HepG2 (cell line): ENCODE data around the gene FOXA3. TPM values are rescaled to one million over a fixed set of nuclear protein-coding genes. Genes with fewer than 3 reads are reported as not detected.

Experiments
- BRCA1 ChIP-seq: sonication (generic); formaldehyde crosslinking; IDR thresholded peaks from 2 replicates; pipeline ENCODE4 v1.4.0; 2020; ENCODE audit warnings: missing genetic modification reagents
- FOXJ3 ChIP-seq: sonication (generic); formaldehyde crosslinking; IDR thresholded peaks from 2 replicates; pipeline ENCODE4 v1.4.0; 2020; ENCODE audit warnings: missing genetic modification reagents, mild to moderate bottlenecking, borderline replicate concordance
- GABPA ChIP-seq, 2 experiments: IDR thresholded peaks; 2 replicates each; pipeline ENCODE4 v1.6.1; 2011 to 2016; ENCODE audit warnings: low read depth in 2 of 2, low read length in 1 of 2, missing biosample characterization in 1 of 2, missing genetic modification characterization in 1 of 2
- IRX3 ChIP-seq: sonication (generic); formaldehyde crosslinking; IDR thresholded peaks from 2 replicates; pipeline ENCODE4 v1.8.1; 2023; ENCODE audit warnings: mild to moderate bottlenecking, low read depth, missing genetic modification reagents, borderline replicate concordance
- NAIF1 ChIP-seq: sonication (generic); formaldehyde crosslinking; IDR thresholded peaks from 2 replicates; pipeline ENCODE4 v1.5.0; 2020; ENCODE audit warnings: mild to moderate bottlenecking, missing genetic modification reagents, borderline replicate concordance
- NR3C1 ChIP-seq: sonication (generic); formaldehyde crosslinking; IDR thresholded peaks from 2 replicates; pipeline ENCODE4 v1.4.0; 2020; ENCODE audit warnings: missing genetic modification reagents
- SSRP1 ChIP-seq: IDR thresholded peaks from 2 replicates; pipeline ENCODE4 v1.6.1; 2016; ENCODE audit warnings: control low read depth
- STAT5B ChIP-seq: sonication (generic); formaldehyde crosslinking; IDR thresholded peaks from 2 replicates; pipeline ENCODE4 v1.4.0; 2020; ENCODE audit warnings: missing genetic modification reagents
- U2AF1 ChIP-seq: fragments of 200-400 bp; formaldehyde crosslinking; optimal IDR thresholded peaks from 2 replicates; pipeline ENCODE3; 2017; ENCODE audit warnings: mild to moderate bottlenecking, low read depth, low read length
- ZBTB38 ChIP-seq: sonication (generic); formaldehyde crosslinking; IDR thresholded peaks from 2 replicates; pipeline ENCODE4 v1.5.1; 2020; ENCODE audit warnings: mild to moderate bottlenecking, missing genetic modification reagents
- ZFP36L2 ChIP-seq: sonication (generic); formaldehyde crosslinking; IDR thresholded peaks from 2 replicates; pipeline ENCODE4 v1.4.0; 2020; ENCODE audit warnings: missing genetic modification reagents
- ZNF160 ChIP-seq: sonication (generic); formaldehyde crosslinking; IDR thresholded peaks from 2 replicates; pipeline ENCODE4 v1.8.0; 2022; ENCODE audit warnings: mild to moderate bottlenecking, inconsistent platforms, missing genetic modification reagents
- ZNF260 ChIP-seq: sonication (generic); formaldehyde crosslinking; IDR thresholded peaks from 2 replicates; pipeline ENCODE4 v1.4.0; 2020; ENCODE audit warnings: missing genetic modification reagents, low read depth, mild to moderate bottlenecking, borderline replicate concordance
- ZNF766 ChIP-seq: sonication (generic); formaldehyde crosslinking; IDR thresholded peaks from 2 replicates; pipeline ENCODE4 v1.5.0; 2020; ENCODE audit warnings: missing genetic modification reagents, borderline replicate concordance
- ZNF777 ChIP-seq: sonication (generic); formaldehyde crosslinking; IDR thresholded peaks from 2 replicates; pipeline ENCODE4 v1.4.0; 2020; ENCODE audit warnings: missing genetic modification reagents
- polyA plus RNA-seq, 8 experiments: library from polyadenylated mRNA; depleted of rRNA in 3 of 8; stranded (reverse) in 7 of 8; unstranded in 1 of 8; fragments of >200 nt; fragmentation: Illumina TruSeq in 4 of 8; extraction: Trizol in 4 of 8; gene quantifications; 2 replicates each; pipeline versions ENCODE4 v1.2.1 to v1.2.3, GENCODE V29; 2011 to 2016; ENCODE audit warnings: low read depth in 4 of 8, missing spikeins in 1 of 8, mixed read lengths in 1 of 8; ENCODE audit not compliant: insufficient read depth in 1 of 8
- total RNA-seq, 5 experiments: library from RNA; depleted of rRNA; stranded (reverse); fragments of >200 nt; fragmentation: Illumina TruSeq; extraction: Trizol; gene quantifications; 2 replicates each; pipeline ENCODE4 v1.2.3, GENCODE V29; 2016; ENCODE audit warnings: low read depth in 1 of 5
- TF ChIP-seq, protein P1 (sequence below): IDR thresholded peaks from 2 replicates; pipeline ENCODE4 v1.6.1; 2016; ENCODE audit warnings: control low read depth
- TF ChIP-seq, protein P2 (sequence below): sonication (generic); formaldehyde crosslinking; IDR thresholded peaks from 2 replicates; pipeline ENCODE4 v1.8.0; 2022; ENCODE audit warnings: mild to moderate bottlenecking, missing genetic modification reagents, borderline replicate concordance
- TF ChIP-seq, protein P3 (sequence below), 2 experiments: fragments of 450-650 bp in 1 of 2; sonication (generic) in 1 of 2; formaldehyde crosslinking; IDR thresholded peaks; 2 replicates each; pipeline versions ENCODE4 v1.5.0 to v1.8.0; 2020 to 2022; ENCODE audit warnings: mild to moderate bottlenecking in 1 of 2, missing genetic modification reagents in 1 of 2
- TF ChIP-seq, protein P4 (sequence below): sonication (generic); formaldehyde crosslinking; IDR thresholded peaks from 2 replicates; pipeline ENCODE4 v1.8.0; 2022; ENCODE audit warnings: low read depth, missing genetic modification reagents

The FOXA3 gene
- total and polyA plus RNA-seq, 2 of the 13 experiments (the other 11 are each of a cell fraction or from before 2014, with no cell fraction given) = 29.8 to 47.6 TPM

DNA sequence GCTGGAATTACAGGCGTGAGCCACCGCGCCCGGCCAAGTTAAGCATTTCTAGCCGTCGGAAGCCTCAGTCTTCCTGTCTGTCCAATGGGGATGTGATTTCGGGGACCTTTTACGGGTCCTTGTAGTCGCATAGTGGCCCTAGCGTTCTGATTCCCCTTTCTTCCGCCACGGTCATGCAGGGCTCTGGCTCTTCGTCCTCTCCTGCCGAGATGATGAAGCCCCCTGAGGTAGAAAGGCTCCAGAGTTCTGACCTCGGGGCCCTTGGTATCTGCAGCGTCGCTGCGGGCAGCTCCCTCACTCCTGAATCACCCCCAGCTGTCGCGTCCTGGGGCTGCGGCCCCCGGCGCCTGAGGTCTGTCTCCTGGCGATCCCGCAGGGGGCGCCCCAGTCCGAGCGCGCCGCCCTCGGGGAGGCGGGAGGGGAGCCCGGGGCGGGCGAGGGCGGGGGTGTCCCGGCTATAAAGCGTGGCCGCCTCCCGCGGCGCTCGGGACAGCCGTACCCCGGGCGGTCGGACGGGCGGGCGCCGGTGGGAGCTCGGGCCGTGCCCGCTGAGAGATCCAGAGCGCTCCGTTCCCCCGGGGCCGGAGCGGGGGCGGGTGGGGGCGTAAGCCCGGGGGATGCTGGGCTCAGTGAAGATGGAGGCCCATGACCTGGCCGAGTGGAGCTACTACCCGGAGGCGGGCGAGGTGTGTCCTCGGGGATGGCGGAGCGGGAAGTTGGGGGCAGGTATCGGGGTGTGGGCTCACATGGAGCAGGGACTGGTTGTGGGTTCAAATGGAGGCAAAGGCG, at the start of gene FOXA3 (continued):
- TF ChIP-seq ZNF160 (no peak; the same call in 1 of the 2 replicates), STAT5B (CRISPR knock-in tag) (no peak), SSRP1 (CRISPR knock-in tag) (no peak), IRX3 (CRISPR knock-in tag) (no peak), GABPA (IDR thresholded peaks at IDR 0.05; ENCODE audit: low read depth, low read length) (no peak), GABPA (CRISPR knock-in tag; IDR thresholded peaks at IDR 0.05; ENCODE audit: low read depth) (peak; percentile 48; the same call in 1 of the 2 replicates), FOXJ3 (no peak), ZBTB38 (CRISPR knock-in tag) (0 out of 2 replicates have a peak, but pooled peaks have one; percentile 49), BRCA1 (no peak), ZNF766 (CRISPR knock-in tag) (no peak), ZNF777 (peak; percentile 90), NAIF1 (CRISPR knock-in tag) (no peak), U2AF1 (no peak), ZNF260 (CRISPR knock-in tag) (no peak), NR3C1 (CRISPR knock-in tag) (no peak), ZFP36L2 (CRISPR knock-in tag) (no peak)
- TF ChIP-seq, protein P1, sequence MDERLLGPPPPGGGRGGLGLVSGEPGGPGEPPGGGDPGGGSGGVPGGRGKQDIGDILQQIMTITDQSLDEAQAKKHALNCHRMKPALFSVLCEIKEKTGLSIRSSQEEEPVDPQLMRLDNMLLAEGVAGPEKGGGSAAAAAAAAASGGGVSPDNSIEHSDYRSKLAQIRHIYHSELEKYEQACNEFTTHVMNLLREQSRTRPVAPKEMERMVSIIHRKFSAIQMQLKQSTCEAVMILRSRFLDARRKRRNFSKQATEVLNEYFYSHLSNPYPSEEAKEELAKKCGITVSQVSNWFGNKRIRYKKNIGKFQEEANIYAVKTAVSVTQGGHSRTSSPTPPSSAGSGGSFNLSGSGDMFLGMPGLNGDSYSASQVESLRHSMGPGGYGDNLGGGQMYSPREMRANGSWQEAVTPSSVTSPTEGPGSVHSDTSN (CRISPR knock-in tag) = no peak
- TF ChIP-seq, protein P2, sequence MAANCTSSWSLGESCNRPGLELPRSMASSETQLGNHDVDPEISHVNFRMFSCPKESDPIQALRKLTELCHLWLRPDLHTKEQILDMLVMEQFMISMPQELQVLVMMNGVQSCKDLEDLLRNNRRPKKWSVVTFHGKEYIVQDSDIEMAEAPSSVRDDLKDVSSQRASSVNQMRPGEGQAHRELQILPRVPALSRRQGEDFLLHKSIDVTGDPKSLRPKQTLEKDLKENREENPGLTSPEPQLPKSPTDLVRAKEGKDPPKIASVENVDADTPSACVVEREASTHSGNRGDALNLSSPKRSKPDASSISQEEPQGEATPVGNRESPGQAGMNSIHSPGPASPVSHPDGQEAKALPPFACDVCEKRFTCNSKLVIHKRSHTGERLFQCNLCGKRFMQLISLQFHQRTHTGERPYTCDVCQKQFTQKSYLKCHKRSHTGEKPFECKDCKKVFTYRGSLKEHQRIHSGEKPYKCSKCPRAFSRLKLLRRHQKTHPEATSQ (CRISPR knock-in tag) = 0 out of 2 replicates have a peak, but pooled peaks have one; percentile 26
- TF ChIP-seq, protein P3, sequence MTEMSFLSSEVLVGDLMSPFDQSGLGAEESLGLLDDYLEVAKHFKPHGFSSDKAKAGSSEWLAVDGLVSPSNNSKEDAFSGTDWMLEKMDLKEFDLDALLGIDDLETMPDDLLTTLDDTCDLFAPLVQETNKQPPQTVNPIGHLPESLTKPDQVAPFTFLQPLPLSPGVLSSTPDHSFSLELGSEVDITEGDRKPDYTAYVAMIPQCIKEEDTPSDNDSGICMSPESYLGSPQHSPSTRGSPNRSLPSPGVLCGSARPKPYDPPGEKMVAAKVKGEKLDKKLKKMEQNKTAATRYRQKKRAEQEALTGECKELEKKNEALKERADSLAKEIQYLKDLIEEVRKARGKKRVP (CRISPR knock-in tag; IDR thresholded peaks at IDR 0.05) = no peak
- TF ChIP-seq, protein P4, sequence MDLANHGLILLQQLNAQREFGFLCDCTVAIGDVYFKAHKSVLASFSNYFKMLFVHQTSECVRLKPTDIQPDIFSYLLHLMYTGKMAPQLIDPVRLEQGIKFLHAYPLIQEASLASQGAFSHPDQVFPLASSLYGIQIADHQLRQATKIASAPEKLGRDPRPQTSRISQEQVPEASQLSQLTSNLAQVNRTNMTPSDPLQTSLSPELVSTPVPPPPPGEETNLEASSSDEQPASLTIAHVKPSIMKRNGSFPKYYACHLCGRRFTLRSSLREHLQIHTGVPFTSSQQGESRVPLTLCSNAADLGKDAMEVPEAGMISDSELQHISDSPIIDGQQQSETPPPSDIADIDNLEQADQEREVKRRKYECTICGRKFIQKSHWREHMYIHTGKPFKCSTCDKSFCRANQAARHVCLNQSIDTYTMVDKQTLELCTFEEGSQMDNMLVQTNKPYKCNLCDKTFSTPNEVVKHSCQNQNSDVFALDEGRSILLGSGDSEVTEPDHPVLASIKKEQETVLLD (CRISPR knock-in tag) = 0 out of 2 replicates have a peak, but pooled peaks have one; percentile 34
